ENCODE data around the gene OR10J5.
A peak's percentile ranks its signal among the peaks of the same experiment; 100 is the strongest.
"Not testable (repeated sequence)": the region's sequence is repeated elsewhere in the genome, so short reads cannot be mapped to it uniquely, and the experiment has no call there.

Gene OR10J5, protein sequence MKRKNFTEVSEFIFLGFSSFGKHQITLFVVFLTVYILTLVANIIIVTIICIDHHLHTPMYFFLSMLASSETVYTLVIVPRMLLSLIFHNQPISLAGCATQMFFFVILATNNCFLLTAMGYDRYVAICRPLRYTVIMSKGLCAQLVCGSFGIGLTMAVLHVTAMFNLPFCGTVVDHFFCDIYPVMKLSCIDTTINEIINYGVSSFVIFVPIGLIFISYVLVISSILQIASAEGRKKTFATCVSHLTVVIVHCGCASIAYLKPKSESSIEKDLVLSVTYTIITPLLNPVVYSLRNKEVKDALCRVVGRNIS
- total RNA-seq: 0 to 0.03 (median 0) reads per million in 18 experiments

DNA sequence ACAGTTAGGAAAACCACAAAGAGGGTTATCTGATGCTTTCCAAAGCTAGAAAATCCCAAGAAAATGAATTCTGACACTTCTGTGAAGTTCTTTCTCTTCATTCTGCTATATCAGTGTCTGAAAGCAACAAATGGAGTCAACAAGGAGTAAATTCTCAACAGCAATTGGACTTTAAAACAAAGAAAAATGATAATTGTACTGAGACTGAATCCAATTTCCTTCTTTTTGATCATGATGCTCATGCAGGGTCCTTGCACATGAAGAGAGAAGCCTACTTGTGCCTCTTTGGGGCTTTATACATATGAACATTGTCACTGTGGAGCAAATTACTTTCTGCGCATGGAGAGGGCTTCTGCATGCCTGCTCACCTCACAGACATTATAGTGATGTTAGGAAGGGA, at the start of gene OR10J5:
Gene OR10J5 (minus strand): TSS at position 101 of the 400 bp plus-strand sequence. CDS start 0 bp downstream, at position 101.
- no peak for DNase-seq

DNA sequence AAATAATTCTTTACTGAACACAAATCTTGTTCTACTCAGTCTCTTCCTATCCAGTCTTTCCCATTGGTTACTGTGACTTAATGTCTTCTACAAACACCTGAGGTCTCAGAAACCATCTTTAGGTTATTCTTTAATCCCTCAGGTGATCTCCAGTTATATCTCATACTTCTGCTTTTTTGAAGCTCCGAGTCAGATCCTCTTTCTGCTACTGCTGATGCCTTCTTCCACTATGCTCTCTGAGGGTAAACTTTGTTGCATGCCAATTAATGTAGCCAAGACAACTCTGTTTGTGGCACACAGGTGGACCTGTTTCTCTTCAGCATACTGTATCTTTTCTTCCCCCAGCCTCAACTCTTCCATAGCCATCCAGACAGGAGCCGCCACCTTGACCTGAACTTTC, 48.7 kb upstream of the OR10J5 start:
- no peak for DNase-seq

DNA sequence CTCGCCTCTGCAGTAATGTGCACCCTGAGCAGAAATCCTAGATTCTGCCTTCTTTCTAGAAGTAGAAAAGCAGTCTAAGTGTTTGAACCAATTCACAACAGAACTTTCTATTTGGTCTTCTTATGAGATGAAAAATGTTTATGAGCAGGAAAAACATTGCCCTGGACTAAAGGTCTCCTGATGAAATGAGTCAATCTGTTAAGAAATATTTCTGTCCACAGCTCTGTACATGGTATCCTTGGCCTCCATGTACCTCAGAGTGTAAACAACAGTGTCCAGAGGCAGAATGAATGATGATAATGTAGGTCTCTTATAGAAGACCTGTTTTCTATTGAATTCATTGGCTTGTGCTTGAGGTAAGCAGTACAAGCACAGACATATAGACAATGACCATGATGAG, 45.6 kb upstream of the OR10J5 start:
- DNase-seq: no peak

DNA sequence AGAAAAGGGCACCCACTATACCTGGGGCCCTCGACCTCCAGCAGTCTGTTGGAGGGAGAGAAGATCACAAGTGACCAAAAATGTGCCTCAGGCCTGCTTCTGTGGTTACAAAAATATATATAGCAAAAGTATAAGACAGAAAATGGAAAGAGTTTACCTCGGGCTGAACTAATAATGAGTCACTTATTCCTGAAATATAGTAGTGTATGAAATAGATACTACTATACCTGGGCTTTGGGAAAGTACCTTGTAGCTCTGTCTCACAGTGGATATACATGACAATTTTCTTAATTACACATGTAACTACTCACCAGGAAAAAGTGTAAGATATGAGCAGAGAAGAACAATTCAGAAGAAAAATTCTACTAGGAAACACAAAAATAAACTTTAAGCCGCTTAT, 44.5 kb upstream of the OR10J5 start:
- DNase-seq: no peak

DNA sequence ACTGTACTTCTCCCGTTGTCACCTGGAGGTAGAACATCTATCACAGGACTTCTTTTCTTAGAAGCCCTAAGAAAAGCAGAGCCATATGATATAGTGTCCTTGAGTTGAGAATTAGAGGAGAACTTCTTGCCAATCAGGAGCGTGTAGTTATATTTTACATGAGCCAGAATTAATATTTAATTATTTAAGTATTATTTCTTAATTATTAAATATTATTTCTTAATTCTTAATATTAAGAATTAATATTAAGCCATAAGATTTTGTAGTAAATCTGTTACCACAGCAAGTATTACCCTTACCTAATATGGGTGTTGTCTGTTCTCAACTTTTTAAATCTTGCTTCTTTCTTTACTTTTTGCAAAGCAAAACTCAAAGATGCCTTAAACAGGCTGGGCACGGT, 41.6 kb upstream of the OR10J5 start:
- no peak for DNase-seq

DNA sequence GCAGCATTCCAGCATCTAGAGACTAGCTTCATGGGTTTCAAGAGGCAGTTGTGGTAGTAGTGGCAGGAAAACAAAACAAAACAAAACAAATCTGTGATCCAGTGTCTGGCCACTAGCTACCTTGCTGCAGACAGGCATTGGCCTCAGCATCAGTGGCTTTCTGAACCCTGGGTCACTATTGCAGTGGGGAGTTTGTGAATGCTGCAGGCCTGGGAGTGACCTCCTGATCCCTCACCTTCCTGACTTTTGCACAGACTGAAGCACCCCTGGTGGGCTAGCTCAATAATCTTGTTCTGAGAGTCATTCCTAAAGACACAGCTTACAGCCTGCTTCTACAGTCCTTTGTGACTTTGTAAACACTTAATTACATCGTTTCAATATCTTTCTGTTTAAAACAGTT, 26.9 kb upstream of the OR10J5 start:
- DNase-seq: no peak

DNA sequence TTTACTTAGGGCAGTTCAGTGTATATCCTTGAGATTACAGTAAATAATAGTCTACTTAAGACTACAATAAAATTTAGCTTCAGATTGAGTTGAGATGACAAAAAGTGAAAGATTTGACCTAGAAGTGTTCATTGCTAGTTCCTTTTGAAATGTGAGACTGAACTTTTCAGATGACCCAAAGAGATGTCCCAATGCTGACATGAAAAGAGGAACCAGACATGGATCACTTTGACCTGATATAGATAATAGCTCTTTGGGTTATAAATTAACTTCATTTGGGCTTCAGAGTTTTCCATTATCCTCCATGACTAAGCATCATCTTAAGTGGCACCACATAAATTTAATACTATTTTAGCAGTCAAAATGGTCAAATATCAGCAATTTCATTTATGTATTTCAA, 25.7 kb upstream of the OR10J5 start:
- peak; percentile 13 to 52 for DNase-seq

DNA sequence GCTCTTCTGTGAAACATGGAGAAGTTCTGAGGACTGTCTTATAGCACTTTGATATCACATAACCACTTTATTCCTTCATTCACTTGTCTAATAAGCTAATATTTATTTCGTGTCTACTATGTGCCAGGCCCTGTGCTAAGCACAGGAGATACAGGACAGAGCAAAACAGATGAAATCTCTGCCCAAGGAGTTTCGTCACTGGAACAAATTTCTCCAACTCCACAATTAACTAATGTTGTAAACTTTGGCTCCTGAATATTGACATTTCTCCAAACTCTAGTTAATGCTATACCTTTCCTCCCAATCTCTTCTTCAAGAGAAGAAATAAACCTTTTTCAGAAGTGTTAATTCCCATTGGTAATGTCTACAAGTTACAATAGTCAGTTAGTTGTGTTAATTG, 24.8 kb upstream of the OR10J5 start:
- DNase-seq: no peak

DNA sequence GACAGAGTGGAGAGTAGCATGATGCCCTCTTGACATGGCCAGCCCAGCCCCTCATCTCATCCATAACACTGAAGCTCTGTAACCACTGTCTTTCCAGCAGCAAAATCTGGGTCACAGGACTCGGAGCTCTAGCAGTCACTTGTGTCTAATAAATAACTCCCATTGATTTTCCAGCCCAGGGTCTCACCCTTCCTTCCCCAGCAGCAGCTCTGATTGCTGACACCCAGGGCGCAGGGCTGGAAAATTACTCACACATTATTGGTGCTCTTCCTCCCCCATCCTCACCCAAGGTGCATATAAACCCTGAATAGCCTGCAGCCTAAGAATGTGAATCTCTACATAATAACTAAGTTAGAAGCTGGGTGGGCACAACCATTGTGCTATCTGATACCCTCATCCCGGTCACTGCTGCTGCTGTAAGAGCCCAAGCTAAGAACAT, 21.1 kb upstream of the OR10J5 start:
- DNase-seq: no peak

DNA sequence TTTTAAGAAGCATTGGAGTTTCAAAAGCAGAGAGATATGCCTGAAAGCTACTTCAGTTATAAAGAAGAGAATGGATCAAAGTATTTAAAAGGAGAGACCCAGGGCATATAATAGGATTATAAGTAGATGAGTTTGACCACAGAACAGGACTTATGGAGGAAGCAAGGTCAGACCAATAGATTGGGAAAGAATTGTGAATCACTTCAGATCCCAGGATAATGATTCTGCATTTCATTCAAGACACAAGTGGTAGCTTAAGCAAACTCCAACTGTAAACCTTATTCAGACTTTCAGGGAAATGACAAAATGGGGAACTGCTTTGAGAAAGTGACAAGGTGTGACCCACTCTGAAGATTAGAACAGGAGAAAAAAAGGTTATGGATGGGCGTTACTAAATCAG, 18.9 kb upstream of the OR10J5 start:
- DNase-seq: peak; percentile 12 to 44

DNA sequence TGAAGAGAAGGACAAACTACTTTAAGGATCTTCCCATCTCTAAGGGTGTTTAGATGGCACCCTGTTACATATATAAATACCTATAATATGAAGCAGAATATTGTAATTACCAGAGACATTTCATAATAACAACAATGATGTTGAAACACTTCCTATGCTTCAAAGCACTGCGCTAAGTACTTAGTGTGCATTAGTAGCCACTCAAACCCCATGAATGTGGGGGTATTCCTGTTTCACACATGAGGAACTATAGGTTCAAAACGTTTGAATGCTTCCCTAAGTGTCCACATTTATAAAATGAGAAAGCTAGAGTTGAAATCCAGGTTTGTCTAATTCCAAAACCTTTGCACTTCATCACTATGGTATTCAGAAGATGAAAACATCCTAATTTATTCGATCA, 18.5 kb upstream of the OR10J5 start:
- peak; percentile 48 to 59 for DNase-seq

DNA sequence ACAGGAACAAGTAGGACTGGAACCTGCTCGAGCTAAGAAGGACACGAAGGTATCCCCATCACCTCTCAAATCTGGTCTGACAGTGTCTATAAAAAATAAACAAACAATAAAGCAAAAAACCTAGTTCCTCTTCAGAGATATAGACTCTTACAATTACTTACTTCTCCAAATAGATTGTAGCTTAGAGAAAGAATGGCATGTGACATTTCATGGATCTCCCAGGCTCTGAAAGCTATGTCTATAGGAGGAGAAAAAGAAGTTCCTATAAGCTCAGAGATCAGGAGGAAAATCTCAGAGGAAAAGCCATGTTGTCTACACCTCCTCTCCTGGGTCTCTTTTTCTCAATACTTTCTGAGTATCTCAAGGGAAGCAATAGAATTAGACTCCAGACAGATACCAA, 12.3 kb upstream of the OR10J5 start:
- DNase-seq: peak; percentile 33 to 44

DNA sequence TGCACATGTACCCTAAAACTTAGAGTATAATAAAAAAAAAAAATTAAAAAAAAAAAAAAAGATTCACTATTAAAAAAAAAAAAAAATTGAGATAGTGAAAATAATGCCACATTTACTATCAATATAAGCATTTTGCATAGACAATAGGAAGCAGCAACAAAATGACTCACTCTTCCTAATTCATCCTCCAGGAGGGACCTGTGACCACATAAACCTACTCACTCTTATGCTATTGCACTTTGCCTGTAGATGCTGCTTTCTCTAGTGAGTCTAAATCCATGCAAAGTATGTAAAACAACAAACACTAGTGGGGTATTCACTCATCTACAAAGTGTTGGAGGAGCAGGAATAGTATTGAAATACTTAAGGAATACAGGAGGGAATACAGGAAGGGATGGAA, 2.9 kb downstream of the OR10J5 start:
- DNase-seq: no peak

DNA sequence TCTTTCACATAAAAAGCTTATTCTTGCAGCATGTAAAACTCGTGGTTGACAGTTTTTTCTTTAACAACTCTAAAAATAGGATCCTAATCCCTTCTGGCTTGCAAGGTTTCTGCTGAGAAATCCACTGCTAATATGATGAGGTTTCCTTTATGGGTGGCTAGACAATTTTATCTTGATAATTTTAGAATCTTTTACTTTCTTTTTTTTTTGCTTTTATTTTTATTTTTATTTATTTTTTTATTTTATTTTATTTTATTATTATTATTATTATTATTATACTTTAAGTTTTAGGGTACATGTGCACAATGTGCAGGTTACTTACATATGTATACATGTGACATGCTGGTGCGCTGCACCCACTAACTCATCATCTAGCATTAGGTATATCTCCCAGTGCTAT, 11.0 kb downstream of the OR10J5 start:
- not testable (repeated sequence) for DNase-seq

DNA sequence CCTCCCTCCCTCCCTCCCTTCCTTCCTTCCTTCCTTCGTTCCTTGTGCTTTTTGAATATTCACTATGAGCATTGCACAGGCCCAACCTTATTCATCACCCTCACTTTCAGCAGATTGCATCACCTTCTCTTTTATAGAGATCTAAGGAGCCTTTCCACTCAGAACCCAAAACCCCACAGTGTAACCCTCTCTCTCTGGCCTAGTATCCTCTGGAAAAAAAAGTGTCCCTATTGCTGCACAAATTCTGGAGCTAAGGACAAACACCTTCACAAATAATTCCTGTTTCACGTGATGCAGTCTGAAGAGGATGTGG, 25.6 kb downstream of the OR10J5 start:
- no peak for DNase-seq

DNA sequence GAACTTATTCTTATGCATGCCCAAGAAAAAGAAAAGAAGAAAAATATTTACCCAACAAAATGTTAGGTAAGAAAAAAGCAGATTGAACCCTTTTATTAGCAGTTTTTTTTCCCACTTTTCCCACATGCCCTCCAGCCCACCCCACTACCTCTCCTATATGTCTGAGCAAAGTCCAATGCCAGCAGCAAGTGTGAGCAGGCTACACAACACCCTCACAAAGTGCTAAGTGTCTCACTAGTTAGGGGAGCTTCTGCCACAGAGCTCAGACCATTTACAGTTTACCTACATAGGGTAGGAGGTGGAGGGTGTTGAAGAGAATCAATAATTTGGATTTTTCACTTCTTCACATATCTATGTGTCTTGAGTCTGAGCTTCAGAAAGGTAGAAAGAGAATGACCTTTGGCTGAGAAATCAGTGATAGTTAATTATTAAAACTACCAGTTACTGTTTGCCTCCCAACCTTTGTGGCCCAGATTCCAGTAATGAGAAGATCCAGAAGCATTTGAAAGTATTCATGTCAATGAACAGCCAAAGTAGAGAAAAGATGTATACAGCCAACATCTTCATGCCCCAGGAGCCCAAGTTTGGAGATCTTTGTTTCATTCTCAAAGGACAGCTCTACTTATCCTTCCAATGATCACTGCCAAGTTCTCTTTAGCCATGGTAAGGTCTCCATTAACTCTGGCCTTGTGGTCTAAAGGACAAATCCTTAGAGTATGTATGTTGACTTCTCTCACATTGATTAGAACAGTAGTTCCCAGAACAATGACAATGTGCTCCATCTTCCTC, 26.2 kb downstream of the OR10J5 start:
- no peak for DNase-seq

DNA sequence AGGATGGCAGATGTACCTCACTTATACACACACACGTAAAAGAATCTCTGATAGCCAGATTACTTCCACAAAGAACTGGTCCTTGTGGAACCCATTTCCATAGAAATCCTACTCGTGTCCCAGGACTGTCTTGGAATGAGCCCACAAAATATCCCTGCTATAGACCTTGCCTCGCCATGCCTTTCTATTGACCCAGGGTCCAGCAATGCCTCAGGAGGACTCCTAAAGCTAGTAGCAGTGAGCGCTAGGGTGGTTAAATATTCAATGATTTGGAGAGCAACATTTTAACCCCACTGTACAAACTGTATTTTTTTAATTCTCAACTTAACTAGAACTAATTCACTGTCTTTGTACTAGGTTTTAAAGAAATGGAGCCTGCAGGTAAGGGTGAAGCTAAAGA, 26.9 kb downstream of the OR10J5 start:
- no peak for DNase-seq

DNA sequence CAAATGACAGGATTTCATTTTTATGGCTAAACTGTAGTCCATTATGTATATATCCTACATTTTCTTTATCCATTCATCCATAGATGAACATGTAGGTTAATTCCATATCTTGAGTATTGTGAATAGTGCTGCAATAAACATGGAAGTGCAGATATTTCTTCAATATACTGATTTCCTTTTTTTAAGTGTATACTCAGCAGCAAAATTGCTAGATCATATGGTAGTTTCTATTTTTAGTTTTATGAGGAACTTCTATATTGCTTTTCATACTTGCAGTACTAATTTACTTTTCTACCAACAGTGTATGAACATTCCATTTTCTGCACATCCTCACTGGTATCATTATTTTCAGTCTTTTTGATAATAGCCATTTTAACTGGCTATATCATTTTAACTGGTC, 30.1 kb downstream of the OR10J5 start:
- peak in 1 of 2 donors; percentile 77 for DNase-seq

DNA sequence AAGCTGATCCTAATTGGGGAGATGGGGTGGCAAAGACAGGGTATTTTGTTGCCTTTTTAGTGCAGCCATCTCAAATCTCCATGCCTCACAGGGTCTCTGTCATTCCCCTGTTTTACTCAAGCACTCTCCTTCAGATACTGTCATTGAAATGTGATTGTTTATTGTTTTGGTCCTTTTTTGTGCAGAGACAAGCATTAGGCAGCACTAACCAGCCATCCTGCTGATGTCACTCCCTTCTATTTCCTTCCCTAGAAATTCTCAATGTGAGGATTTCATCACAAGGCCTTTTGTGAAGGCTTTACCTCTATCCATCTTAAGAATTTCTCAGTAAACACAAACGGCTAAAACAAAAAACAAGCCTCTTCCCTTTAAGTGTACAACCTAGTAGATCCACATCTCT, 34.7 kb downstream of the OR10J5 start:
- DNase-seq: peak in 1 of 2 donors; percentile 11

DNA sequence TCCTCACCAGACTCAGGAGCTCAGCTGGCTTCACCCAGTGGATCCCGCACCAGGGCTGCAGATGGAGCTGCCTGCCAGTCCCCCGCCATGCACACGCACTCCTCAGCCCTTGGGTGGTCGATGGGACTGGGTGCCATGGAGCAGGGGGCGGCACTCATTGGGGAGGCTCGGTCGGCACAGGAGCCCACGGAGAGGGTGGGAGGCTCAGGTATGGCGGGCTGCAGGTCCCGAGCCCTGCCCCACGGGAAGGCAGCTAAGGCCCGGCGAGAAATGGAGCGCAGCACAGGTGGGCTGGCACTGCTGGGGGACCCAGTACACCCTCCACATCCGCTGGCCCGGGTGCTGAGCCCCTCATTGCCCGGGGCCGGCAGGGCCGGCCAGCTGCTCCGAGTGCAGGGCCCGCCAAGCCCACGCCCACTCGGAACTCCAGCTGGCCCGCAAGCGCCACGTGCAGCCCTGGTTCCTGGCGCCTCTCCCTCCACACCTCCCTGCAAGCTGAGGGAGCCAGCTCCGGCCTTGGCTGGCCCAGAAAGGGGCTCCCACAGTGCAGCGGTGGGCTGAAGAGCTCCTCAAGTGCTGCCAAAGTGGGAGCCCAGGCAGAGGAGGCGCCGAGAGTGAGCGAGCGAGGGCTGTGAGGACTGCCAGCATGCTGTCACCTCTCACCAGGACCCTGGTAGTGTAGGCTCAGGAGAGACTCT, 41.1 kb downstream of the OR10J5 start:
- DNase-seq: not testable (repeated sequence)

DNA sequence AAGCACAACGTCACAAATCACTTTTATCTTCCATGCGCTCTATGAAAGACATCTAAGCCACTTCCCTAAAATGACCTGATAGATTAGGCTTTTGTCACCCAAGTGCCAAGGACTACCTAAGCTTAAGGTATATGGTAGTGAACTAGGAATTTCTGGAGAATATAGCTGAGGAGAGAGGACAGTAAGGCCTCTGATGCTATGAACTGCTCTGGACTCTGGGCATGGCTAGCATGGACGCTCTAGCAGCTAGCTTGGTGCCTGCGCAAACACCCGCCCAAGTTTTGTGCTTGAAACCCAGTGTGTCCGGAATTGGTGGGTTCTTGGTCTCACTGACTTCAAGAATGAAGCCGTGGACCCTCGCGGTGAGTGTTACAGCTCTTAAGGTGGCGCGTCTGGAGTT, 42.5 kb downstream of the OR10J5 start:
- no peak for DNase-seq

DNA sequence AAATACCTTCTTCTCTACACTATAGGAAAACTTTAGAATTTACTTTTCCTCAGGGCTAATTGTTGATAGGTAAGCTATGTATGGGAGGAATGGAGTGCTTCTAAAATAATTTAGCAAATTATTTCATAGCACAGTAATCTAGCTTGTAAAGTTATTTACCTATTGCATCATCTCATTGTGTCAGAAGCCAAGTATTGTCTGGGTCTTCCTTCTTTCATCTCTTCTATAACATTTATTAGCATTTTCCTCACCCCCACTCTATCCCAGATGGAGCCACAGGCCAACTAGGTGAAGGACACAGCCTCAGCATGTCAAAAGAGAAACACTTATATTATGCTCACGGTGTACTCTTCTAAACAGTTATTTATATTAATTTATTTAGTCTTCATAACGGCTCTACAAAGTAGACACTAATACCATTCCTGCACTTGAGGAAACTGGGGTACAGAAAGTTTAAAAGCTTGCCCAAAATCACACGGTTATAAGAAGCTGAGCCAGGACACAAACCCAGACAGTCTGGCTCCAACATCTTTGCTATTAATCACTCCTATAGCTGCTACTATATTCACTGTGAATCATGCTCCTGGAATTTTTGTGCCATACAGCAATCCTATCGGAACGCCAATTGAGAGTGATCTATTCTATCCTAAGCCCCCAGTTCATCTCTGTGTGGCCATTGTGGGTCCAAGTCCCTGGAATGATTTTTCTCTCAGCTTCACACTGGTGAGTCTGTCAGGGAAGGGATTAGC, 43.1 kb downstream of the OR10J5 start:
- no peak for DNase-seq
